Keratinocyte (primary cell): ENCODE data around the gene TXNDC2. TPM values are rescaled to one million over a fixed set of nuclear protein-coding genes. Genes with fewer than 3 reads are reported as not detected.

ENCODE experiments used
- DNase-seq: peaks from one replicate; pipeline ENCODE4 v3.0.0-alpha.2; 2011; ENCODE audit warnings: low read depth, missing footprints, low spot score
- FAIRE-seq: peaks from 2 replicates; lab custom pipeline; 2011; peaks lifted over from hg19 to GRCh38; lab: Jason Lieb, UNC
- H2AFZ ChIP-seq: 2 replicates; pipeline ENCODE4 v1.6.0; 2012; ENCODE audit warnings: low read length, control low read depth, inconsistent platforms; ENCODE audit not compliant: control insufficient read depth
- H3K27ac ChIP-seq: 2 replicates; pipeline ENCODE4 v1.5.1; 2011; ENCODE audit warnings: low read length; ENCODE audit not compliant: control insufficient read depth, insufficient read depth
- H3K27me3 ChIP-seq: 3 replicates; pipeline ENCODE4 v1.6.0; 2011; ENCODE audit warnings: low read length; ENCODE audit not compliant: control insufficient read depth, insufficient read depth; ENCODE audit errors: extremely low read depth
- H3K36me3 ChIP-seq, 2 experiments: 2 replicates in 1 of 2; 3 replicates in 1 of 2; pipeline ENCODE4 v1.5.1; 2011; ENCODE audit warnings: low read length in 2 of 2, mild to moderate bottlenecking in 1 of 2; ENCODE audit not compliant: control insufficient read depth in 2 of 2, insufficient read depth in 2 of 2; ENCODE audit errors: extremely low read depth in 1 of 2
- H3K4me1 ChIP-seq: 3 replicates; pipeline ENCODE4 v1.5.1; 2011; ENCODE audit warnings: low read length; ENCODE audit not compliant: control insufficient read depth, insufficient read depth; ENCODE audit errors: extremely low read depth
- H3K4me2 ChIP-seq: 3 replicates; pipeline ENCODE4 v1.6.0; 2011; ENCODE audit warnings: low read depth, low read length; ENCODE audit not compliant: control insufficient read depth, insufficient read depth; ENCODE audit errors: extremely low read depth
- H3K4me3 ChIP-seq, 3 experiments: fragments of 200-600 bp in 1 of 3; sonication (generic) in 1 of 3; 2 replicates in 2 of 3; 3 replicates in 1 of 3; pipeline ENCODE4 v1.5.1; 2011 to 2016; ENCODE audit warnings: low read length in 3 of 3, mild to moderate bottlenecking in 3 of 3, control low read depth in 2 of 3, inconsistent platforms in 1 of 3, low read depth in 1 of 3, mixed read lengths in 1 of 3, mixed run types in 1 of 3, moderate library complexity in 1 of 3; ENCODE audit not compliant: control insufficient read depth in 2 of 3, insufficient read depth in 2 of 3; ENCODE audit errors: extremely low read depth in 1 of 3
- H3K79me2 ChIP-seq: 2 replicates; pipeline ENCODE4 v1.6.0; 2012; ENCODE audit warnings: low read length; ENCODE audit not compliant: control insufficient read depth, insufficient read depth
- H3K9ac ChIP-seq: 3 replicates; pipeline ENCODE4 v1.6.0; 2011; ENCODE audit warnings: low read length; ENCODE audit not compliant: control insufficient read depth, insufficient read depth; ENCODE audit errors: extremely low read depth
- H3K9me1 ChIP-seq: 3 replicates; pipeline ENCODE4 v1.6.0; 2011; ENCODE audit warnings: low read length; ENCODE audit not compliant: control insufficient read depth, insufficient read depth; ENCODE audit errors: extremely low read depth
- H3K9me3 ChIP-seq: 2 replicates; pipeline ENCODE4 v1.5.1; 2012; ENCODE audit warnings: low read depth, low read length; ENCODE audit not compliant: control insufficient read depth
- H4K20me1 ChIP-seq: 3 replicates; pipeline ENCODE4 v1.6.0; 2011; ENCODE audit warnings: low read length; ENCODE audit not compliant: control insufficient read depth, insufficient read depth; ENCODE audit errors: extremely low read depth
- EZH2 ChIP-seq: IDR thresholded peaks from one replicate; pipeline ENCODE4 v1.6.1; 2012; ENCODE audit warnings: inconsistent platforms, mild to moderate bottlenecking, low read length, moderate library complexity
- dilution Hi-C: fragments of 300-500 bp; cut with MboI; formaldehyde crosslinking; loops from one replicate; pipeline ENCODE4 v1.7.0; 2020; ENCODE audit warnings: low sequenced_read_pairs; ENCODE audit not compliant: extremely low pct_ligation_motif_present
- polyA plus RNA-seq, 5 experiments: library from polyadenylated mRNA; depleted of rRNA in 3 of 5; stranded (reverse) in 3 of 5; stranded (forward) in 1 of 5; unstranded in 1 of 5; fragments of >200 nt; gene quantifications; 1 replicate in 1 of 5; 2 replicates in 3 of 5; 3 replicates in 1 of 5; pipeline versions ENCODE4 v1.2.1 to v1.2.3, GENCODE V29; 2011 to 2012; ENCODE audit warnings: missing spikeins in 2 of 5, low read depth in 1 of 5, low replicate concordance in 1 of 5
- TF ChIP-seq, protein P1 (sequence below), 3 experiments: IDR thresholded peaks in 1 of 3; conservative IDR thresholded peaks in 1 of 3; optimal IDR thresholded peaks in 1 of 3; 2 replicates in 2 of 3; 3 replicates in 1 of 3; pipeline versions ENCODE3 to v1.5.1; 2011; ENCODE audit warnings: low read length in 3 of 3, mild to moderate bottlenecking in 3 of 3, moderate library complexity in 2 of 3, control low read depth in 1 of 3, inconsistent platforms in 1 of 3; ENCODE audit not compliant: insufficient read depth in 2 of 3; ENCODE audit errors: extremely low read depth in 1 of 3

The TXNDC2 gene
- polyA plus RNA-seq, 1 donor (not counting 4 experiments of a cell fraction or from before 2014, with no cell fraction given) = not detected

DNA sequence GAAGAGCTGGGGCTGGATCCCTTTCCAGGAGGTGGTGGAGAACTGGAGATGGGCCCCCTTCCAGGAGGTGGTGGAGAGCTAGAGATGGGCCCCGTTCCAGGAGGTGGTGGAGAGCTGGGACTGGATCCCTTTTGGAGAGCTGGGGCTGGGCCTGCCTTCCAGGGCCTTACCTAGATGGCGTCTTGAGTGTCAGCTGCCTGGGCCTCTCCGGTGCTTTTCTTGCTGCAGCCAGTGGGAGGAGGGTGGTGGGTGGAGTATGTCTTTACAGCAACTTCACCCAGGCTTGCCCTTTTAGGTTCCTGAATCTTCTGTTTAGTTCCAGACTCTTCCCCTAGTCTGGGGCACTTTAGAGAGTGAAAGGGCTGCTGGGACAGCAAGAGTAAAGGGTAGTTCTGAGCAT, 19.1 kb upstream of the TXNDC2 start:
- Histone ChIP-seq H3K9me3 (peaks cover 6% of the 10 kb centered on the region), H2AFZ (no peak overlapping the region), H3K27ac (no peak overlapping the region), H3K79me2 (no peaks in the 10 kb centered on the region), H3K9ac (no peak overlapping the region), H3K9me1 (no peaks in the 10 kb centered on the region), H4K20me1 (no peaks in the 10 kb centered on the region), H3K4me1 (peaks cover 23% of the 10 kb centered on the region), H3K4me3 (no peak overlapping the region), H3K36me3 (no peaks in the 10 kb centered on the region), H3K27me3 (no peaks in the 10 kb centered on the region), H3K4me2 (no peak overlapping the region)
- DNase-seq (no peak), FAIRE-seq (no peak)
- dilution Hi-C loops = no loop called here
- TF ChIP-seq, protein P1, sequence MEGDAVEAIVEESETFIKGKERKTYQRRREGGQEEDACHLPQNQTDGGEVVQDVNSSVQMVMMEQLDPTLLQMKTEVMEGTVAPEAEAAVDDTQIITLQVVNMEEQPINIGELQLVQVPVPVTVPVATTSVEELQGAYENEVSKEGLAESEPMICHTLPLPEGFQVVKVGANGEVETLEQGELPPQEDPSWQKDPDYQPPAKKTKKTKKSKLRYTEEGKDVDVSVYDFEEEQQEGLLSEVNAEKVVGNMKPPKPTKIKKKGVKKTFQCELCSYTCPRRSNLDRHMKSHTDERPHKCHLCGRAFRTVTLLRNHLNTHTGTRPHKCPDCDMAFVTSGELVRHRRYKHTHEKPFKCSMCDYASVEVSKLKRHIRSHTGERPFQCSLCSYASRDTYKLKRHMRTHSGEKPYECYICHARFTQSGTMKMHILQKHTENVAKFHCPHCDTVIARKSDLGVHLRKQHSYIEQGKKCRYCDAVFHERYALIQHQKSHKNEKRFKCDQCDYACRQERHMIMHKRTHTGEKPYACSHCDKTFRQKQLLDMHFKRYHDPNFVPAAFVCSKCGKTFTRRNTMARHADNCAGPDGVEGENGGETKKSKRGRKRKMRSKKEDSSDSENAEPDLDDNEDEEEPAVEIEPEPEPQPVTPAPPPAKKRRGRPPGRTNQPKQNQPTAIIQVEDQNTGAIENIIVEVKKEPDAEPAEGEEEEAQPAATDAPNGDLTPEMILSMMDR (optimal IDR thresholded peaks at IDR 0.05 in 1 of 3, IDR thresholded peaks at IDR 0.05 in 1 of 3, conservative IDR thresholded peaks at IDR 0.05 in 1 of 3; ENCODE audit: extremely low read depth in 1 of 3, insufficient read depth in 2 of 3, low read length in 3 of 3) = no peak
- TF ChIP-seq EZH2 = no peak

DNA sequence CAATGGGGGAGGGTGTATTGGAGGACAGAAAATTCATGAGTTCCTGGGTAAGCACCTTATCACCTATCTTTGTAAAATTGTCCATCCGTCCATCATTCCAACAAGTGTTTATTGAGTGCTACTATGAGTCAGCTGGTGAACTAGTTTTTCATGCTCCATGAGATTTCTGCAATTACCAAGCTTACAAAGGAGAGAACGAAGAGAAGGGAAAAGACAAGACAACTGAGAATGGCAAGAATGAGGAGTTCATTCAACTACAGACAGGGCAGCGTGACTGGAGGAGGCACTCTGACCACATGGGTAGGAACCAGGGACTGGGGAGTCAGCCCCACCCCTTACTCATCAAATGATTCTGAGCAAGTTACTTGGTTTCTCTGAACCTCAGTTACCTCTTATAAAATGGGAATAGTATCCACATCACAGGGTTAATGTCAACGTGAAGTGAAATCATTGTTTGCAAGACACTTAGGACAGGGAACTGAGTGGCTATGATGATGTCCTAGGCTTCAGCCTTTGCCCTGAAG, 18.6 kb upstream of the TXNDC2 start:
- TF ChIP-seq, protein P1 (optimal IDR thresholded peaks at IDR 0.05 in 1 of 3, IDR thresholded peaks at IDR 0.05 in 1 of 3, conservative IDR thresholded peaks at IDR 0.05 in 1 of 3; ENCODE audit: extremely low read depth in 1 of 3, insufficient read depth in 2 of 3, low read length in 3 of 3) = no peak
- no peak for TF ChIP-seq EZH2
- no peak for DNase-seq
- Histone ChIP-seq H2AFZ (no peak overlapping the region), H3K36me3 (no peaks in the 10 kb centered on the region), H3K27ac (no peak overlapping the region), H3K4me2 (no peak overlapping the region), H3K4me3 (no peak overlapping the region), H3K27me3 (no peaks in the 10 kb centered on the region), H3K9me3 (peaks cover 6% of the 10 kb centered on the region), H3K4me1 (peaks cover 23% of the 10 kb centered on the region), H3K9ac (no peak overlapping the region), H4K20me1 (no peaks in the 10 kb centered on the region), H3K79me2 (no peaks in the 10 kb centered on the region), H3K9me1 (no peaks in the 10 kb centered on the region)
- no peak for FAIRE-seq
- dilution Hi-C loops = no loop called here
